Measurements from ENCODE around the gene CLDN14.

GRCh38 chr21:36487641-36488307 is 7.9 kb upstream of the CLDN14 start:
- TF ChIP-seq EZH2 (IDR thresholded peaks at IDR 0.05; ENCODE audit: low read length, unreplicated experiment) (no peak), CTCF (conservative IDR thresholded peaks at IDR 0.05; ENCODE audit: low read depth, low read length) (no peak), EZH2phosphoT487 (IDR thresholded peaks at IDR 0.05; ENCODE audit: borderline replicate concordance, low read length) (no peak)
